Stimulated activated CD4-positive, alpha-beta T cell treated with anti-CD3 and anti-CD28 coated beads, Interleukin-2, amount 100 ng/mL, for 24 hours (primary cell): ENCODE data around the gene PEPD.

Experiments
- DNase-seq, 2 donors: peaks; one replicate each; pipeline ENCODE4 v3.0.0-alpha.2; 2020

Gene PEPD

GRCh38 chr19:33405254-33405552, 116.4 kb downstream of the PEPD start:
- no peak for DNase-seq

GRCh38 chr19:33404506-33405253, 116.9 kb downstream of the PEPD start:
- no peak for DNase-seq

GRCh38 chr19:33403973-33404304, 117.7 kb downstream of the PEPD start:
- DNase-seq, result no peak

GRCh38 chr19:33403221-33403972, 118.2 kb downstream of the PEPD start:
- no peak for DNase-seq

GRCh38 chr19:33402421-33403220, 119.0 kb downstream of the PEPD start:
- no peak for DNase-seq

- no peak for DNase-seq
Measured at GRCh38 chr19:33401683-33402420, 119.7 kb downstream of the PEPD start.

GRCh38 chr19:33400856-33401682, 120.5 kb downstream of the PEPD start:
- DNase-seq, result no peak

GRCh38 chr19:33399745-33400681, 121.6 kb downstream of the PEPD start:
- DNase-seq, result no peak

- DNase-seq, result no peak
Measured at GRCh38 chr19:33399081-33399744, 122.4 kb downstream of the PEPD start.

- no peak for DNase-seq
Measured at GRCh38 chr19:33398361-33399060, 123.1 kb downstream of the PEPD start.

GRCh38 chr19:33397536-33398360, 123.8 kb downstream of the PEPD start:
- no peak for DNase-seq

- DNase-seq, result no peak
Measured at GRCh38 chr19:33396701-33397535, 124.7 kb downstream of the PEPD start.

GRCh38 chr19:33395561-33396550, 125.7 kb downstream of the PEPD start:
- DNase-seq, result no peak

GRCh38 chr19:33394723-33395560, 126.6 kb downstream of the PEPD start:
- no peak for DNase-seq

- DNase-seq, result no peak
Measured at GRCh38 chr19:33394006-33394722, 127.4 kb downstream of the PEPD start.
